ENCODE data around the gene RPS25.
"Not testable (repeated sequence)": the region's sequence is repeated elsewhere in the genome, so short reads cannot be mapped to it uniquely, and the experiment has no call there.

Gene RPS25

DNA sequence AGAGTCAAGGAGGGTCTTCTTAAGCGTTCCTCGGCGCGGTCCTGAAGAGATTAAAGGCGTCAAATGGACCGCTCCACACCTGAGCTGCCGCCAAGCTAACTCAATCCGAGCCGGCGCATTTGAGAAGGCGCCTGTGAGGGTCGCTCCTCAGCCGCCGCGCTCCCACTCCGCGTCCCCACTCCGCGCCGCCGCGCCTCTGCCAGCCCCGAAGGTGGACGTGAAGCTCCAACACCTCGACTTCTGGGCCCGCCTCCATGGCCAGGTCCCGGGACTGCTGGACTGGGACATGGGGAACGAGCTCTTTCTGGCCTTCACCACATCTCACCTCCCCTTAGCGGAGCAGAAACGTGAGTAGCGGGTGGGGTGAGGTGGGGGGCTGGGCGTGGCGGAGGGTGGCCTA, 46.5 kb downstream of the RPS25 start, which contains the start of gene FOXR1:
FOXR1 (plus strand) TSS at position 116 of the 400 bp plus-strand sequence; CDS start at position 287, 171 bp downstream.
- DNase-seq (ENCODE audit: low read depth in 3 of 3), result no peak

DNA sequence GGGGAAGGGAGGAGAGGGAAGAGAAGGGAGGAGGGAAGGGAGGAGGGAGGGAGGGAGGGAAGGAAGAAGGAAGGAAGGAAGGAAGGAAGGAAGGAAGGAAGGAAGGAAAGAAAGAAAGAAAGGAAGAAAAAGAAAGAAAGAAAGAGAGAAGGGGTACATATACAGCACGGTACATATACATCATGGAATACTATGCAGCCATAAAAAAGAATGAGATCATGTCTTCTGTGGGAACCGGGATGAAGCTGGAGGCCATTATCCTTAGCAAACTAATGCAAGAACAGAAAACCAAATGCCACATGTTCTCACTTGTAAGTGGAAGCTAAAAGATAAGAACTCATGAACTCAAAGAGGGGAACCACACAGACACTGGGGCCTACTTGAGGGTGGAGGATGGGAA, 48.6 kb downstream of the RPS25 start:
- DNase-seq (ENCODE audit: low read depth in 3 of 3), result not testable (repeated sequence)
